Central memory CD8-positive, alpha-beta T cell (primary cell): Measurements from ENCODE around the gene BCL7C.
"Not testable (repeated sequence)": the region's sequence is repeated elsewhere in the genome, so short reads cannot be mapped to it uniquely, and the experiment has no call there.

Experiments used
- ATAC-seq: fragments of 150-1000 bp; cut with Tn5 transposase; replicated peaks from 2 replicates; pipeline ENCODE4 v1.10.0; 2022; ENCODE audit warnings: mild to moderate bottlenecking, moderate FRiP score, moderate number of reproducible peaks; ENCODE audit not compliant: poor library complexity, severe bottlenecking; ENCODE audit errors: extremely low read depth
- DNase-seq, 2 donors: peaks; one replicate each; pipeline ENCODE4 v3.0.0; 2021; ENCODE audit warnings: low spot score in 2 of 2
- H3K27ac Mint-ChIP-seq: one replicate; pipeline ENCODE4 v1.8.0; 2022; ENCODE audit warnings: low read depth, mild to moderate bottlenecking, moderate library complexity, mixed read lengths
- H3K27me3 Mint-ChIP-seq: one replicate; pipeline ENCODE4 v1.8.0; 2022; ENCODE audit warnings: mixed read lengths
- H3K36me3 Mint-ChIP-seq: one replicate; pipeline ENCODE4 v1.8.0; 2022; ENCODE audit warnings: mild to moderate bottlenecking, moderate library complexity, mixed read lengths; ENCODE audit not compliant: insufficient read depth
- H3K4me1 Mint-ChIP-seq: one replicate; pipeline ENCODE4 v1.8.0; 2022; ENCODE audit warnings: mixed read lengths
- H3K4me3 Mint-ChIP-seq: one replicate; pipeline ENCODE4 v1.8.0; 2022; ENCODE audit warnings: mild to moderate bottlenecking, moderate library complexity, mixed read lengths
- H3K9me3 Mint-ChIP-seq: one replicate; pipeline ENCODE4 v1.8.0; 2022; ENCODE audit warnings: mixed read lengths

BCL7C gene

GRCh38 chr16:30896889-30897733 is 3.2 kb upstream of the BCL7C start:
- Mint-ChIP-seq H3K4me3 (peak overlapping the region; percentile 11), H3K9me3 (no peaks in the 10 kb centered on the region), H3K36me3 (peaks cover 10% of the 10 kb centered on the region), H3K4me1 (peaks cover 43% of the 10 kb centered on the region), H3K27ac (no peak overlapping the region), H3K27me3 (no peaks in the 10 kb centered on the region)
- peak; percentile 49 for ATAC-seq
- DNase-seq, result no peak

- H3K9me3 Mint-ChIP-seq, result no peaks in the 10 kb centered on the region
- peaks cover 10% of the 10 kb centered on the region for H3K36me3 Mint-ChIP-seq
- H3K27me3 Mint-ChIP-seq, result no peaks in the 10 kb centered on the region
- peaks cover 44% of the 10 kb centered on the region for H3K4me1 Mint-ChIP-seq
- ATAC-seq (no peak), DNase-seq (no peak)
- no peak within 1 kb of the TSS for H3K27ac Mint-ChIP-seq
- peak within 1 kb of the TSS; percentile 86 for H3K4me3 Mint-ChIP-seq
Observed at GRCh38 chr16:30896261-30896888, 2.5 kb upstream of the BCL7C start, which contains the start of gene CTF1. CTF1 (plus strand) TSS chr16:30896614; CDS start chr16:30896644, 30 bp downstream.

- Mint-ChIP-seq H3K4me1 (peaks cover 41% of the 10 kb centered on the region), H3K27me3 (no peaks in the 10 kb centered on the region), H3K4me3 (peak overlapping the region; percentile 86), H3K27ac (no peak overlapping the region), H3K9me3 (no peaks in the 10 kb centered on the region), H3K36me3 (peaks cover 13% of the 10 kb centered on the region)
- no peak for DNase-seq
- no peak for ATAC-seq
Observed at GRCh38 chr16:30895627-30896260, 1.9 kb upstream of the BCL7C start.

GRCh38 chr16:30894540-30895368 is 877 bp upstream of the BCL7C start:
- H3K27me3 Mint-ChIP-seq, result no peaks in the 10 kb centered on the region
- DNase-seq, result no peak
- H3K36me3 Mint-ChIP-seq, result peaks cover 21% of the 10 kb centered on the region
- no peak for ATAC-seq
- H3K27ac Mint-ChIP-seq, result no peak overlapping the region
- peak overlapping the region; percentile 86 for H3K4me3 Mint-ChIP-seq
- peaks cover 37% of the 10 kb centered on the region for H3K4me1 Mint-ChIP-seq
- no peaks in the 10 kb centered on the region for H3K9me3 Mint-ChIP-seq

DNA sequence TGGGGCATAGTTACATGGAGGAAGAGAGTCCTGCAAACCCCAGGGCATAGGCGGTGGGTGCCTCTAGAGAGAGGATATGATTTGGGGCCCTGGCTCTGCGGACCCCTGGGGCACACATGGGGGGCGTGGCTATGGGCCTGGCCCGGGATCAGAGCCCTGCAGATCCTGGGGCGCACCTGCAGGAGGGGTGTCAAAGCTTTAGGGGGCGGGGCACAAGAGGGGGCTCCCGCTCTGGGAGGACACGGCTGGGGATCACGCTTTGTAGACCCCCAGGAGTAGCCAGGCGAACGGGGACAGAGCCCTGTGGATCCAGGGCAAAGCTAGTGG is 497 bp downstream of the BCL7C start:
- ATAC-seq (peak; percentile 31), DNase-seq (no peak)
- peaks cover 29% of the 10 kb centered on the region for H3K36me3 Mint-ChIP-seq
- peak overlapping the region; percentile 86 for H3K4me3 Mint-ChIP-seq
- peaks cover 42% of the 10 kb centered on the region for H3K4me1 Mint-ChIP-seq
- H3K9me3 Mint-ChIP-seq, result no peaks in the 10 kb centered on the region
- peak overlapping the region; percentile 79 for H3K27ac Mint-ChIP-seq
- no peaks in the 10 kb centered on the region for H3K27me3 Mint-ChIP-seq

GRCh38 chr16:30892670-30893416 is 1.0 kb downstream of the BCL7C start:
- H3K27me3 Mint-ChIP-seq, result no peaks in the 10 kb centered on the region

DNA sequence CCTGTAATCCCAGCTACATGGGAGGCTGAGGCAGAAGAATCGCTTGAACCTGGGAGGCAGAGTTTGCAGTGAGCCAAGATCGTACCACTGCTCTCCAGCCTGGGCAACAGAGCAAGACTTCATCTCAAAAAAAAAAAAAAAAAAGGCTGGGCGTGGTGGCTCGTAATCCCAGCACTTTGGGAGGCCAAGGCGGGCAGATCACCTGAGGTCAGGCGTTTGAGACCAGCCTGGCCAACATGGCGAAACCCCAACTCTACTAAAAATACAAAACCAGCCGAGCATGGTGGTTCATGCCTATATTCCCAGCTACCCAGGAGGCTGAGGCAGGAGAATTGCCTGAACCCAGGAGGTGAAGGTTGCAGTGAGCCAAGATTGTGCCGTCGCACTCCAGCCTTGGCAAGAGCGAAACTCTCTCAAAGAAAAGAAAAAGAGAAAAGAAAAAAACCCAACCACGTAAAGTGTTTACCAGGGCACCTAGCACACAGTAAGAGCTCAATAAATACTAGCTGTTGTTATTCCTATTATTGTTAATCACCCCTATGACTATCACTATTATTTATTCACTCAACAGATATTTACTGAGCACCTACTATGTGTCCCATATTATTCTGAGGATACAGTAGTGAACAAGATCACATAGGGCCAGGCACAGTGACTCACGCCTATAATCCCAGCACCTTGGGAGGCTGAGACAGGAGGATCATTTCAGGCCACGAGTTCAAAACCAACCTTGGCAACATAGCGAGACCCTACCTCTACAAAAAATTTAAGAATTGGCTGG is 2.6 kb downstream of the BCL7C start:
- ATAC-seq, H3K27ac Mint-ChIP-seq, H3K4me3 Mint-ChIP-seq, DNase-seq, H3K27me3 Mint-ChIP-seq, H3K9me3 Mint-ChIP-seq: not testable (repeated sequence)
- H3K4me1 Mint-ChIP-seq, result peaks cover 37% of the 10 kb centered on the region
- peaks cover 36% of the 10 kb centered on the region for H3K36me3 Mint-ChIP-seq

More at GRCh38 chr16:30892670-30893416, 1.0 kb downstream of the BCL7C start:
- Mint-ChIP-seq H3K36me3 (peaks cover 31% of the 10 kb centered on the region), H3K27ac (peak overlapping the region; percentile 79), H3K4me1 (peaks cover 42% of the 10 kb centered on the region), H3K4me3 (peak overlapping the region; percentile 86), H3K9me3 (no peaks in the 10 kb centered on the region)
- no peak for ATAC-seq
- no peak for DNase-seq

GRCh38 chr16:30889721-30890120 is 4.2 kb downstream of the BCL7C start:
- Mint-ChIP-seq H3K36me3 (peaks cover 38% of the 10 kb centered on the region), H3K27me3 (no peaks in the 10 kb centered on the region), H3K4me3 (no peak overlapping the region), H3K4me1 (peaks cover 34% of the 10 kb centered on the region), H3K9me3 (no peaks in the 10 kb centered on the region), H3K27ac (no peak overlapping the region)
- no peak for DNase-seq
- ATAC-seq, result no peak

GRCh38 chr16:30888856-30889499 is 4.9 kb downstream of the BCL7C start:
- Mint-ChIP-seq H3K27ac (peak overlapping the region; percentile 74), H3K9me3 (no peaks in the 10 kb centered on the region), H3K36me3 (peaks cover 38% of the 10 kb centered on the region), H3K4me1 (peaks cover 35% of the 10 kb centered on the region), H3K27me3 (no peaks in the 10 kb centered on the region), H3K4me3 (no peak overlapping the region)
- ATAC-seq (no peak), DNase-seq (no peak)

- H3K27me3 Mint-ChIP-seq, result no peaks in the 10 kb centered on the region
- H3K4me1 Mint-ChIP-seq, result peaks cover 32% of the 10 kb centered on the region
- no peak overlapping the region for H3K27ac Mint-ChIP-seq
- ATAC-seq, result no peak
- H3K9me3 Mint-ChIP-seq, result no peaks in the 10 kb centered on the region
- DNase-seq, result no peak
- peaks cover 34% of the 10 kb centered on the region for H3K36me3 Mint-ChIP-seq
- H3K4me3 Mint-ChIP-seq, result no peak overlapping the region
Observed at GRCh38 chr16:30887927-30888326, 6.0 kb downstream of the BCL7C start.

- H3K27me3 Mint-ChIP-seq, result no peaks in the 10 kb centered on the region
- peaks cover 30% of the 10 kb centered on the region for H3K4me1 Mint-ChIP-seq
- no peak for ATAC-seq
- no peaks in the 10 kb centered on the region for H3K9me3 Mint-ChIP-seq
- H3K4me3 Mint-ChIP-seq, result no peak overlapping the region
- no peak overlapping the region for H3K27ac Mint-ChIP-seq
- H3K36me3 Mint-ChIP-seq, result peaks cover 41% of the 10 kb centered on the region
- no peak for DNase-seq
Observed at GRCh38 chr16:30886145-30886544, 7.7 kb downstream of the BCL7C start.
